Mucosa of rectum (tissue), 2 donors: ENCODE measurements around the gene PCBP2.

Source experiments
- H3K27ac ChIP-seq, 2 donors: one replicate each; pipeline ENCODE4 v1.7.0; 2013; ENCODE audit warnings: inconsistent platforms in 2 of 2, low read depth in 2 of 2, low read length in 2 of 2
- H3K27me3 ChIP-seq, 2 donors: one replicate each; pipeline ENCODE4 v1.7.0; 2013; ENCODE audit warnings: low read length in 2 of 2; ENCODE audit not compliant: control insufficient read depth in 2 of 2, insufficient read depth in 2 of 2
- H3K36me3 ChIP-seq, 2 donors: one replicate each; pipeline ENCODE4 v1.7.0; 2013; ENCODE audit warnings: low read length in 2 of 2; ENCODE audit not compliant: control insufficient read depth in 2 of 2, insufficient read depth in 2 of 2
- H3K4me1 ChIP-seq, 2 donors: one replicate each; pipeline ENCODE4 v1.7.0; 2013; ENCODE audit warnings: low read length in 2 of 2, mild to moderate bottlenecking in 1 of 2; ENCODE audit not compliant: control insufficient read depth in 2 of 2, insufficient read depth in 2 of 2
- H3K4me3 ChIP-seq, 2 donors: one replicate each; pipeline ENCODE4 v1.7.0; 2013; ENCODE audit warnings: low read length in 2 of 2
- H3K9ac ChIP-seq, 2 donors: one replicate each; pipeline ENCODE4 v1.7.0; 2013; ENCODE audit warnings: low read length in 2 of 2, low read depth in 1 of 2, mild to moderate bottlenecking in 1 of 2
- H3K9me3 ChIP-seq, 2 donors: one replicate each; pipeline ENCODE4 v1.7.0; 2013; ENCODE audit warnings: low read length in 2 of 2; ENCODE audit not compliant: control insufficient read depth in 2 of 2
- donor health status: healthy.
- donor health status: Normal muscosa, but diverticular disease.

The PCBP2 gene

DNA sequence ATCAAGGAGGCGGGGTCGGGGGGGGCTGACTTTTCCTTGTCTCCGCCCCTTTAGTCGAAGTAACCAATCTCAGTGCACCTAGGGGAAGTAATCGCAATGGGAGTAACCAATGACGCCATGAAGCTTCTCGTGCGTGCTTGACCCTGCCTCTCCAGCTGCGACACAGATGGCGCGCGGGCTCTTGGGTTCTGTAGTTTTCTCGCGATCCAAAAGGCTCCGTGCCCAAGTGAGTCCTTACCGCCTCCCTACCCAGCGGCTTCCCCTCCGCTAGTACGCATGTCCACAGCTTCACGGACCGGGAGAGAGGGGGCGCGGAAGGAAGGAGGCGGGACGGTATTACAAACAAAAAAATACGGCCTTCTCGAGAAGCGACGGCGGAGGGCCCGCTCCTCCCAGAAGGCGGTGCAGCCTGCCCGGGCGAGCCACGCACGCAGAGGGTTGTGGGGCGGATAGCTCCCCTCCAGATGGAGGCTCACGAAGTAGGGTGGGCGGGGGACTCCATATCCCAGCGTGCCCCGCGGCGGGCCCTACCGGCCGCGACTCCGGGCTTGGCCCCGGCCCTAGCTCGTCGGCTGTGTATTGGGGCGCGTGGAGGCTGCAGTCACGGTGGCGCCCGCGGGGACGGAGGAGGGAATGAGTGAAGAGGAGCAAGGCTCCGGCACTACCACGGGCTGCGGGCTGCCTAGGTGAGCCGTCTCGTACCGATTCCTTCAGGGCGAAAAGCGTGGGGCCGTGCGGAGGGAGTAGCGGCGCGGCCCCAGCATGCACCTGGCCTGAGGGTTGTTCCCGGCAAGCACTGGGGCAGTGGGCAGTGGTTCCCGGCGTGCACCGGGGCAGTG is 49.1 kb downstream of the PCBP2 start, which contains the start of gene TARBP2:
Gene TARBP2 (plus strand): TSS at position 508 of the 839 bp plus-strand sequence. CDS start 126 bp downstream, at position 634.
- H3K9ac ChIP-seq: peak within 1 kb of the TSS; percentile 95 to 99
- peak within 1 kb of the TSS; percentile 97 to 98 for H3K27ac ChIP-seq
- H3K4me3 ChIP-seq: peak within 1 kb of the TSS; percentile 91 to 94
- H3K36me3 ChIP-seq: peaks cover 11 to 14% of the 10 kb centered on the region in 2 donors
- no peaks in the 10 kb centered on the region for H3K27me3 ChIP-seq
- peaks cover 22 to 30% of the 10 kb centered on the region in 2 donors for H3K4me1 ChIP-seq
- no peaks in the 10 kb centered on the region for H3K9me3 ChIP-seq

DNA sequence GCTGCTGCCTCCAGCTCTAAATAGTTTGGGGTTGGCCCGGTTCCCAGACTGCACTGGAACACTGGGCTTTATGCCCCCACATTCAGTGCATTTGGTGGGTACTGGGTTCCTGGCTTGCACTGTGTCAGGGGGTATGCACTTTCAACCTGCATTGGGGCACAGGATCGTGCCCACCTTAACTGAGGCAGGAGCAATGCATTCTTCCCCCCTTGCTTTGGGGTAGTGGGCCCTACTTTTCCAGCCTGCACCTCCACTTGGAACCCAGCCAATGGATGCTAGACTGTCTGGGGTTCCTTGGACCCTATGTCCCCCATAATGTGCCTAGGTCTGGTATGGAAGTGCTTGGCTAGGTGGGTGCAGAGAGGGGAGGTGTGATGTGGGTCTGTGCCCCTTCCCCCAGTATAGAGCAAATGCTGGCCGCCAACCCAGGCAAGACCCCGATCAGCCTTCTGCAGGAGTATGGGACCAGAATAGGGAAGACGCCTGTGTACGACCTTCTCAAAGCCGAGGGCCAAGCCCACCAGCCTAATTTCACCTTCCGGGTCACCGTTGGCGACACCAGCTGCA is 49.8 kb downstream of the PCBP2 start:
- Histone ChIP-seq H3K36me3 (peaks cover 18 to 19% of the 10 kb centered on the region in 2 donors), H3K27ac (peak overlapping the region; percentile 97 to 98), H3K27me3 (no peaks in the 10 kb centered on the region), H3K9ac (peak overlapping the region; percentile 82 to 85), H3K9me3 (no peaks in the 10 kb centered on the region), H3K4me3 (peak overlapping the region; percentile 91 to 94), H3K4me1 (peaks cover 19 to 23% of the 10 kb centered on the region in 2 donors)

DNA sequence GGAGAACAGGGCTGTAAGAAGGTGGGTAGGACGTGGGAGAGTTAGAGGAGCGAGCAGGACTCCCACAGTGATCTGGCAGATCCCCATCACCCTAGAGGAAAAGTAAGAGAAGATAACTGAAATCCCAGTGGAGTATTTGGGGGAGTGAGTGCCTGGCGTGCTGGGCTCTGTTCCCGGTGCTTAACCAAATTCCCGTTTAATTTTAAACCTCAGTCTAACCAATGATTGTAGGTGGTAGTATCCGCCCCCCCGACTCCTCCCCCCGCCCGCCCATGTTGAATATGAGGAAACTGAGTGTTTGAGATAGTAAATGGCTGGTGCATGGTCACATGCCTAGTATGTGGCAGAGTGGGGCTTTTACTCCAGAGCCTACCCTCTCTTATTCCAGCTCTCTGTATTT is 50.4 kb downstream of the PCBP2 start:
- Histone ChIP-seq H3K4me1 (peaks cover 16 to 23% of the 10 kb centered on the region in 2 donors), H3K27ac (no peak overlapping the region), H3K4me3 (peak overlapping the region in 1 of 2 donors; percentile 94), H3K9ac (no peak overlapping the region), H3K27me3 (no peaks in the 10 kb centered on the region), H3K36me3 (peaks cover 24 to 25% of the 10 kb centered on the region in 2 donors), H3K9me3 (no peaks in the 10 kb centered on the region)

DNA sequence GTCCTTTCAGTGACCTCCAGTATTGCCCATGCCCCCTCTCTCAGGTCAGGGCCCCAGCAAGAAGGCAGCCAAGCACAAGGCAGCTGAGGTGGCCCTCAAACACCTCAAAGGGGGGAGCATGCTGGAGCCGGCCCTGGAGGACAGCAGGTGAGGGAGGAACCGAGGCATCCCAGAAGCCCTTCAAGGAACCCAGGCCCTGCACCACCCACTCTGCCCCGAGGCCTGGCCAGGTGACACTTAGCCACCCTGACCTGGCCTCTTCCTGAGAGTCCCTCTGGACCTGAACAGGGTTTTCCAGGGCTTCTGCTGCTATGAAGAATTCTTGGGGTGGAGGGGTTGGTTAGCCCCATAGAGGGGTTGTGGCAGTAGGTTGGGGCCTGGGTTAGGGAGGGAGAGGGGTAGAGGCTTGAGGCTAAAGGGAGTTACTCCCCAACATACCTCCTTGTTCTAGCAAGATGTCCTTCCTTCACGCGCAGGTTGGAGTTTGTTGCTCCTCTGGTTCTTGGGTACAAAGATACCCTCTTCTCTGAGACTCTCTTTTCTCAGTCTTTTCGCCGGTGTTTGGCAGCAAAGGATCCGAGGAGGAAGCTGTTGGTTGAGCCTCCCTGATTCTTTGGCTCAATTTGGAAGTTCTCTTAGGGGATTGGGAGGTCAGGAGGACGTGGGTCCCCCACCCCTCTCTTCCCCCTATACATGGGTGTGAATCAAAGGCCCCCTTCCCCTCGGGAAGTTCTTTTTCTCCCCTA is 51.3 kb downstream of the PCBP2 start:
- Histone ChIP-seq H3K27ac (no peak overlapping the region), H3K4me1 (peaks cover 16 to 23% of the 10 kb centered on the region in 2 donors), H3K9ac (no peak overlapping the region), H3K27me3 (no peaks in the 10 kb centered on the region), H3K9me3 (no peaks in the 10 kb centered on the region), H3K36me3 (peaks cover 25 to 28% of the 10 kb centered on the region in 2 donors), H3K4me3 (no peak overlapping the region)

DNA sequence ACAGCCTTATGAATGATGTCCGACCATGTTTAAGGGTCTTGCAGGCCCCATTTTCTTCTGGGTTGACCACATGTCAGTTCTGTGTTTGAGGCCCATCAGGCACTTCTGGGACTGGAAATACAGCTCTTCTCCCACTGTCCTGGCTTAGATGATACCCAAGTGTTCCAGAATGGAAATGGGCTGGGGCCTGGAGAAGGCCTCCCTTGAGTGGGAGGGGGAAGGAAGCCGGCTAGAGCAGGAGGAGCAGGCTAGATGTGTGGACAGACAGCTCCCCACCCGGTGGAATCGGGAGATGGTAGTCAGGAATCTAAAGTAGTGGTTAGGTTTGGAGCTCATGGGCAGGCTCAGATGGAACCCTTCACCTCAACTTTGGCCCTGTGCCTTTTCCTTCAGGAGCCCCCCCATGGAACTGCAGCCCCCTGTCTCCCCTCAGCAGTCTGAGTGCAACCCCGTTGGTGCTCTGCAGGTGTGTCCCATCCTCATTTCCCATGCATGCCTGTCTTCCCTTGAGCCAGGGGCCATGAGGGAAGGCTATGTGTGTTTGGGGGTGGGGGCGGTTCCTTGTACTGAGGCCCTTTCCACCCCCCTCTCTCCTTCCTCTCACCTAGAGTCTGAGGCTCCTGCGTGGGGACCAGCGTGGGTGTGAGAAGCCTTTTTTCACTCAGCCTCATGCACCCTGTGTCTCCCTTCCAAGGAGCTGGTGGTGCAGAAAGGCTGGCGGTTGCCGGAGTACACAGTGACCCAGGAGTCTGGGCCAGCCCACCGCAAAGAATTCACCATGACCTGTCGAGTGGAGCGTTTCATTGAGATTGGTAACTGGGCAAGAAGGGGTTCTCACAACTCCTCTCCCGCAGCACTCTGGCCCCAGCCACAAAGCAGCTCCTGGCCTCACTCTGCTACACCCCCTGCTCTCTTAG is 52.4 kb downstream of the PCBP2 start:
- Histone ChIP-seq H3K4me1 (peaks cover 16 to 23% of the 10 kb centered on the region in 2 donors), H3K27me3 (no peaks in the 10 kb centered on the region), H3K4me3 (no peak overlapping the region), H3K36me3 (peaks cover 25 to 35% of the 10 kb centered on the region in 2 donors), H3K9ac (no peak overlapping the region), H3K27ac (no peak overlapping the region), H3K9me3 (no peaks in the 10 kb centered on the region)

DNA sequence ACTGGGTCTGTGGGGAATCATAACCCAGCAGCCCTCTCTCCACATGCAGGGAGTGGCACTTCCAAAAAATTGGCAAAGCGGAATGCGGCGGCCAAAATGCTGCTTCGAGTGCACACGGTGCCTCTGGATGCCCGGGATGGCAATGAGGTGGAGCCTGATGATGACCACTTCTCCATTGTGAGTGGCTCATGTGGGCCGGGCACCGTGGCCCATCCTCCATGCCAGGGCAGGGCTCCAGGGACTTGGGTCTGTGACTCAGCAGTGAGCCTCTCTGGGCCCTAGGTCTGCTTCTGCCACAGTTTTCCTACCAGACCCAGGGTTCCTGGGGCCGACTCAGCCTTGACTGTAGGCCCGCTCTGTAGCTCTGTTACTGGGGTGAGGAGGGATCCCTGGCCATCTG is 53.2 kb downstream of the PCBP2 start:
- no peaks in the 10 kb centered on the region for H3K9me3 ChIP-seq
- H3K27me3 ChIP-seq: no peaks in the 10 kb centered on the region
- H3K9ac ChIP-seq: no peak overlapping the region
- H3K36me3 ChIP-seq: peaks cover 25 to 35% of the 10 kb centered on the region in 2 donors
- H3K4me3 ChIP-seq: no peak overlapping the region
- H3K4me1 ChIP-seq: peaks cover 12 to 18% of the 10 kb centered on the region in 2 donors
- H3K27ac ChIP-seq: no peak overlapping the region

DNA sequence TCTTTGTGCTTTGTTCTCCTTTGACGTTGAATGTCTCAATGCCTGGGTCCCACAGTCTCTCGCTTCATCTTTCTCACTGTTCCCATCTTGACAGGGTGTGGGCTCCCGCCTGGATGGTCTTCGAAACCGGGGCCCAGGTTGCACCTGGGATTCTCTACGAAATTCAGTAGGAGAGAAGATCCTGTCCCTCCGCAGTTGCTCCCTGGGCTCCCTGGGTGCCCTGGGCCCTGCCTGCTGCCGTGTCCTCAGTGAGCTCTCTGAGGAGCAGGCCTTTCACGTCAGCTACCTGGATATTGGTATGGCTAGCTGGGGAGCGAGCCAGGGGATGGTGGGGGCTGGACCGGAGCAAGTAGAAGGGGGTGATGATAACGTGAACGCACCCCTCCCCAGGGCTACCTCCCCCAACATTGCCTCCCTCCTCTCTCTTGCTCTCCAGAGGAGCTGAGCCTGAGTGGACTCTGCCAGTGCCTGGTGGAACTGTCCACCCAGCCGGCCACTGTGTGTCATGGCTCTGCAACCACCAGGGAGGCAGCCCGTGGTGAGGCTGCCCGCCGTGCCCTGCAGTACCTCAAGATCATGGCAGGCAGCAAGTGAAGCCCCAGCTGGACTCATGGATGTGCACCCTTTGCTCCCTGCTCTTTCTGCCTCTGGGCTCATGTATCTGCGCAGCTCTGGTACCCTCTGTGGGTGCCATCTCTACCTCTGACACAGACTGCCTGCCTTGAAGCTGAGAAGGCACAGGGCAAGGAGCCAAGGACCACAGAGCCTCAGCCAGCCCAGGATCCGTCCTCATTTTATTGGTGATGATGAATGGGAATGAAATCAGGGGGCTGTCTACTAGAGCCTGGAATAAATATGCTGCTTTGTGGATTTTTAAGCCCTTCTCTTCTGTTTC is 53.9 kb downstream of the PCBP2 start:
- H3K9ac ChIP-seq: no peak overlapping the region
- H3K27ac ChIP-seq: no peak overlapping the region

DNA sequence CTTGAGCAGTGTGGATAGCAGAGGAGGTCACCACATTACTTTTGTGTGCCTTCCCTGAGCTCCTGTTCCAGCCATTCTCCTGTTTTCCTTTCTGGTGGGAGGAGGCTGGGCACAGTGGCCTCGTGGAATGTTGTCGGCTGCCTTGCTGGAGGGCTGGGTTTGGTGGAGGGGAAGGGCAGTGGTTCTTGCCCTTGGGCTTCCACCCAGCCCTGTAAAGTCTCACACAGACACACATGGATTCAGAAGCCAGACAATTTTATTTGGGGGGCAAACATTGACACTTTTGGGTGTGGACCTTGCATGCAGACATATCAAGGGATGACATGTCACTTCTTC is 54.5 kb downstream of the PCBP2 start:
- H3K27ac ChIP-seq: no peak overlapping the region
- H3K4me3 ChIP-seq: no peak overlapping the region
- H3K9ac ChIP-seq: no peak overlapping the region

More for the DNA sequence above, 53.9 kb downstream of the PCBP2 start:
- Histone ChIP-seq H3K36me3 (peaks cover 30 to 41% of the 10 kb centered on the region in 2 donors), H3K27me3 (no peaks in the 10 kb centered on the region), H3K9me3 (no peaks in the 10 kb centered on the region), H3K4me3 (no peak overlapping the region), H3K4me1 (peaks cover 12 to 13% of the 10 kb centered on the region in 2 donors)

More for the DNA sequence above, 54.5 kb downstream of the PCBP2 start:
- Histone ChIP-seq H3K9me3 (no peaks in the 10 kb centered on the region), H3K36me3 (peaks cover 30 to 43% of the 10 kb centered on the region in 2 donors), H3K27me3 (no peaks in the 10 kb centered on the region), H3K4me1 (peaks cover 12% of the 10 kb centered on the region in 2 donors)
